ENCODE measurements around the gene GEMIN8. TPM values are rescaled to one million over a fixed set of nuclear protein-coding genes. Genes with fewer than 3 reads are reported as not detected.

The GEMIN8 gene
- total RNA-seq, 1 experiment from 2014 or later = 11.2 TPM

- POLR2A ChIA-PET = no interaction called here
- Histone ChIP-seq H3K4me3 (ENCODE audit: low read depth in 2 of 2, low read length in 2 of 2) (no peak overlapping the region), H3K27ac (ENCODE audit: low read length) (no peak overlapping the region), H3K27me3 (ENCODE audit: control insufficient read depth, insufficient read depth, low read length) (no peaks in the 10 kb centered on the region), H3K36me3 (ENCODE audit: control insufficient read depth, insufficient read depth, low read length) (no peaks in the 10 kb centered on the region; the same call in 1 of the 2 replicates), H3K4me1 (ENCODE audit: control insufficient read depth, insufficient read depth, low read length) (no peaks in the 10 kb centered on the region), H3K9me3 (ENCODE audit: control insufficient read depth, insufficient read depth, low read depth, low read length) (no peaks in the 10 kb centered on the region)
- no peak for TF ChIP-seq REST (IDR thresholded peaks at IDR 0.05; ENCODE audit: insufficient read depth in 1 of 2, low read depth in 2 of 2, low read length in 1 of 2)
- no peak for TF ChIP-seq TCF7L2 (IDR thresholded peaks at IDR 0.05; ENCODE audit: low read depth, low read length)
- no TSS peak for BruUV-seq (replicated peaks)
- CTCF ChIA-PET = no interaction called here
- in situ Hi-C loops (cut with HindIII; ENCODE audit: low pct_unique_long_range_greater_than_20kb, low sequenced_read_pairs) (no loop called here), intact Hi-C loops (cut with micrococcal nuclease; ENCODE audit: unreplicated experiment) (no loop called here)
- DNase-seq (ENCODE audit: low read depth, low spot score) = no peak
- no peak for ATAC-seq
Observed at GRCh38 chrX:14022019-14022418, 7.7 kb downstream of the GEMIN8 start.

GRCh38 chrX:14017399-14017798 lies 12.3 kb downstream of the GEMIN8 start:
- BruUV-seq (replicated peaks) = no TSS peak
- intact Hi-C loops (cut with micrococcal nuclease; ENCODE audit: unreplicated experiment) (no loop called here), in situ Hi-C loops (cut with HindIII; ENCODE audit: low pct_unique_long_range_greater_than_20kb, low sequenced_read_pairs) (no loop called here)
- Histone ChIP-seq H3K4me3 (ENCODE audit: low read depth in 2 of 2, low read length in 2 of 2) (no peak overlapping the region), H3K4me1 (ENCODE audit: control insufficient read depth, insufficient read depth, low read length) (no peaks in the 10 kb centered on the region), H3K36me3 (ENCODE audit: control insufficient read depth, insufficient read depth, low read length) (no peaks in the 10 kb centered on the region; the same call in 1 of the 2 replicates), H3K27ac (ENCODE audit: low read length) (no peak overlapping the region), H3K9me3 (ENCODE audit: control insufficient read depth, insufficient read depth, low read depth, low read length) (no peaks in the 10 kb centered on the region), H3K27me3 (ENCODE audit: control insufficient read depth, insufficient read depth, low read length) (no peaks in the 10 kb centered on the region)
- ChIA-PET POLR2A (no interaction called here), CTCF (no interaction called here)
- TF ChIP-seq TCF7L2 (IDR thresholded peaks at IDR 0.05; ENCODE audit: low read depth, low read length) (no peak), POLR2AphosphoS5 (IDR thresholded peaks at IDR 0.05; ENCODE audit: low read depth, low read length) (no peak), REST (IDR thresholded peaks at IDR 0.05; ENCODE audit: insufficient read depth in 1 of 2, low read depth in 2 of 2, low read length in 1 of 2) (no peak), SIN3A (IDR thresholded peaks at IDR 0.05; ENCODE audit: borderline replicate concordance, insufficient read depth, low read depth, low read length) (no peak), CTCF (IDR thresholded peaks at IDR 0.05) (no peak)
- no peak for ATAC-seq
- DNase-seq (ENCODE audit: low read depth, low spot score) = no peak

Data from Panc1 (cell line).